Suppressor macrophage treated with lipopolysaccharide for 4 hours (primary cell): ENCODE results near the gene SH3PXD2B.
"Not testable (repeated sequence)": the region's sequence is repeated elsewhere in the genome, so short reads cannot be mapped to it uniquely, and the experiment has no call there.

Experiments used
- DNase-seq: peaks from one replicate; pipeline ENCODE4 v3.0.0-alpha.2; 2020

The SH3PXD2B gene

DNA sequence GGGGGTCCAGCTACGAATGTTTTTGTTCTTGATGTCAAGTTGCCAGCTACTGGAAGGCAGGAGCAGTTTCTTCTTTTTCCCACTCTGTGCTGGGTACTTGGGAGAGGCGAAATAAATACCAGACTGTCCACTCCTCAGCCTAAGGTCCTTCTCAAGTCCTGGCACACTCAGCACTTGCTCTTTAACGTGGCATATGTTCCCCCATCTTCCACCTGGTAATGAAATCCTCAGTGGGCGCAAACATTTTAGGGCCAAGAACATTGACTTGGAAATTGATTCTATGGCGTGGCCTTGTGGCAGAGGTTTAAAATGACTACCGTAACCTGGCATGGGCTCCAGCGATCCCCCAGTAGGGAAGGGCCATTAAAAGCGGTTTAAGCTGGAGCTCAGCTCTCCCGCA, 119.7 kb downstream of the SH3PXD2B start:
- no peak for DNase-seq

DNA sequence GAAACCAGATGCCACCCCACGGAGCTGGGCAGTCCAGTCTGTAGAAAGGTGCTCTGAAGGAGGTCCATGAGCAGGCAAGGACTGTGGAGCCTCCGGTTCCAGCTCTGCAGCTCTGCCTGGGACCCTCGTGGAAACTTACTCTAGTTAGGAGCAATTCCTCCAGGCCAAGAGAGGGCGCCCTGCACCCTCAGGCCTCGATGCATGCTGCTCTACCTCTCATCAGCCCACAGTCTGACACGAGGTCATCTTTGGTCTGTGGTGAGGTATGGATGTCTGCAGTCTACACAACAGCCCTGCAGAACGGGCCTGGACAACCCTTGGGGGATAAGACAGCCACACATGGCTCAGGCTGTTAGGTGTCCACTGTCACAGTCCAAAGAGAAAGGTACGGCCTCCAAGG, 120.1 kb downstream of the SH3PXD2B start:
- DNase-seq: no peak

DNA sequence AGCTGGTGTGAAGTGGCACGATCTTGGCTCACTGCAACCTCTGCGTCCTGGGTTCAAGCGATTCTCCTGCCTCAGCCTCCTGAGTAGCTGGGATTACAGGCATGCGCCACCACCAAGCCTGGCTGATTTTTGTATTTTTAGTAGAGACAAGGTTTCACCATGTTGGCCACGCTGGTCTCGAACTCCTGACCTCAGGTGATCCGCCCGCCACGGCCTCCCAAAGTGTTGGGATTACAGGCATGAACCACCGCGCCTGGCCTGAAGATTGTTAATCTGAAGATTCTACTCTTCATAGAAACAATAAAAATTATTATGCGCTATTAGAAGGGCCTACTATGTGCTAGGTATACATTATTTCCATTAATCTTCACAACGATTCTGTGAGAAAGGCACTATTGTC, 127.4 kb downstream of the SH3PXD2B start:
- not testable (repeated sequence) for DNase-seq

DNA sequence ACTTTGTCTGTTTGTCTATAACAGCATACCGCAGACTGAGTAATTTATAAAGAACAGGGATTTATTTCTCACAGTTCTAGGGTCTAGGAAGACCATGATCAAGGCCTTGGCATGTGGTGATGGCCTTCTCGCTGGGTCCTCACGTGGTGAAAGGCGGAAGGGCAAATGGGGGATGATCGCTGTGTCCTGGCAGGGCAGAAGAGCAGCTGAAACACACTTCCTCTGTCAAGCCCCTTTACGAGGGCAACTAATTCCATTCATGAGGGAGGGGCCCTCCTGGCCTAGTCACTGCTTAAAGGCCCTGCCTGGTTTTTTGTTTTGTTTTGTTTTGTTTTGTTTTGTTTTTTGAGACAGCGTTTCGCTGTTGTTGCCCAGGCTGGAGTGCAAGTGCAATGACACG, 128.9 kb downstream of the SH3PXD2B start:
- DNase-seq: no peak

DNA sequence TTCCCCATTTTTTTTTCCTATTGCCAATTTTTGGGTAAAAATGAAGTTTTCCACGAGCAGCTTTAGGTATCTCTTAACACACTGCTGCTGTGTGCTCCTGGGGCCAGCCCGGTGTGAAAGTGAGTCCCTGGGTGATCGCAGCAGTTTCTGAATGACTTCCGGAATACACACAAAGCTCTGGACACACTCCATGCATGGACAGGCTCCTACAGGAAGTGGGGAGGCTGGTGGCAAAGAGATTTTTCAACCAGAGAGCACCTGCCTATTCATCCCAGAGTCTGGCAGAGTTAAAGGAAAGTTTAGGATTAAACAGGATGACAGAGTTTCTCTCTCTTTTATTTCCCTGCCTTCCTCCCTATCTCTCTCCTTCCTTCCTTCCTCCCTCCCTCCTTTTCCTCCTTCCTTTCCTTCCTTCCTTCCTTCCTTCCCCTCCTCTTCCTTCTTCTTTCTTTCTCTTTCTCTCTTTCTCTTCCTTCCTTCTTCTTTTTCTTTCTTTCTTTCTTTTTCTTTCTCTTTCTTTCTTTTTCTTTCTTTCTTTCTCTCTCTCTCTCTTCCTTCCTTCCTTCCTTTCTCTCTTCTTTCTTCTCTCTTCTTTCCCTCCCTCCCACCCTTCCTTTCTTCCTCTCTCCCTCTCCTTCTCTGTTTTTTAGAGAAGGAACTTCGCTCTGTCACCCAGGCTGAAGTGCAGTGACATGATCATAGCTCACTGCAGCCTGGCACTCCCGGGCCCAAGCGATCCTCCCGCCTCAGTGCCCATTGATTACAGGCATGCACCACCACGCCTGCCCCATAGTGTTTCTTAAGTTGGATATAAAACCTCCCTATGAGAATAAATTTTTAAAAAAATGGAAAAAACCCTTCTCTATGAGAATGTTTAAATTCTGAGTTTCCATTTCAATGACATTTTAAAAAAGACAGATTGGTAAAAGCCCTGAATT, 132.0 kb downstream of the SH3PXD2B start:
- no peak for DNase-seq

- no peak for DNase-seq
Measured at GRCh38 chr5:172321593-172321992, 132.7 kb downstream of the SH3PXD2B start.

DNA sequence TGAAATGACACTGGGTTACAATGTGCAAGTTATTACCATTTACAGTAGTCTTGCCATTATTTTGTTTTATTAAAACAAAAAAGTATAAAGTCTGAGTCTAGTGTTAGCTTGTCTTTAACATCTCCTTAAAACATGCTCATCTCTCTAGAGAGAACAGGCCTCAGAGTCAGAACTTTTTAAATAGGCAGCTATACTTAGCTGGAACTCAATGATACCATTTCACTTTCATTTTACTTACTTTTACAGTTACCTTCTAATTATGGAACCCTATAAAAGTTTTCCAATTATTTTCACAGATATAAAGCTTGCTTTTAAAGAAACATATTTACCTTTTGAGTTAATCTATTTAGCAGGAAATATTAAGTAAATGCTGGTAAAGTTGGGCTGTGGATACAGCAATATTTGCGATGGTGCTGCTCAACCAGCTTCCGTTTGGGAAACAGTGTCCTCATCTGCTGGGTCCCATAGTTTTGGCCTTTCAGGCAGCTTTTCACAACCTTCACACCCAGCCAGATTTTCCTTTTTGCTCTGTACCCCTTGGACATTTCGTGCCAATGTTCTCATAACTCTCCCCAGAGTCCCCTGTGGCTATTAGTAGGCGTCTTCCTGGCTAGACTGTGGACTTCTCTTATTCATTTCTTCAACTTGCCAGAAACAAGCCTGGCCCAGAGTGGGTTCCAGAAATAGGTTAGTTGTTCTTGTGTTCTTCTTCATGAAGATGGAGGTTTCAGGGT, 134.4 kb downstream of the SH3PXD2B start:
- no peak for DNase-seq

DNA sequence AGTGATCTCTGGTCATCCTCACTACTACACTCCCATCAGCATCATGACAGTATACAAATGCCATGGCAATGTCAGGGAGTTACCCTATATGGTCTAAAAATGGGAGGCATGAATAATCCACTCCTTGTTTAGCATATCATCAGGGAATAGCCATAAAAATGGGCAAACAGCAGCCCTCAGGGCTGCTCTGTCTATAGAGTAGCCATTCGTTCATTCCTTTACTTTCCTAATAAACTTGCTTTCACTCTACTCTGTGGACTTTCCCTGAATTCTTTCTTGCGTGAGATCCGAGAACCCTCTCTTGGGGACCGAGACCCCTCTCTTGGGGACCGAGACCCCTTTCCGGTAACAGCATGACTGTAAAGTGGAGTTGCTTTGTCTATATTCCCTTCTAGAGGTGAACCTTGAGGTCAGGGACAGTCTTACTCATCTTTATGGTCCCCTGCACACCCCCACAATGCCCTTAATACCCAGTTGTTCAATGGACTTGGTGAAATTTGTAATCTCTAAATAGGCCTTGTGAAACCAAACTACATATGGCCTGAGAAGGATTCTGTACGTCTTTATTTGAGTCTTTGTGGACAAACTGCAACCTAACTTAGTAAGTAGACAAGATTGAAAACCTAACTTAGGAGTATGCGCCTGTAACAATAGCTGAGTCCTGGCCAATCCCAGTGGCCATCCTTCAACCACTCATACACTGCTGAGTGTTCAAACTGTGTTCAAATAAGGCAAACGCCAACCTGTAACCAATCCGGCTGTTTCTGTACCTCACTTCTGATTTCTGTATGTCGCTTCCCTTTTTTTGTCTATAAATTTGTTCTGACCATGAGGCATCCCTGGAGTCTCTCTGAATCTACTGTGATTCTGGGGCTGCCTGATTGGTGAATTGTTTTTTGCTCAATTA, 138.5 kb downstream of the SH3PXD2B start:
- DNase-seq: no peak

DNA sequence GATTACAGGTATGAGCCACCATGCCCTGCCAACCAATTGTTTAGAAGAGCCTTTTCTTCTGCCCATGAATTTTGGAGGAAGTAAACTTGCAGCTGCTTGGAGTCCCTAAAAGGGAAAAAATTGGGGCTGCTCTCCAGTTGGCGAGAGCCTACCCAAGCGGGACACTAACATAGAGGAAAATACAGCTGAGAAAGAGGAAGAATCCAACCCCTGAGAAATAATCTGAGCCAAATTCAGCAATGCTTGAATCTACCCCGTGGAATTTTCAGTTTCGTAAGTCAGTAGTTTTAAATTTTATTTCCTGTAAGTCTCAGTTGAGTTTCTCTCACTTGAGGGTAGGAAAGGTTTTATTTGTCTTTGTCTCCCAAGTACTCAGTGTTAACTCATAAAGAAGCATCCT, 140.4 kb downstream of the SH3PXD2B start:
- peak; percentile 45 for DNase-seq

GRCh38 chr5:172312286-172312685, 142.0 kb downstream of the SH3PXD2B start:
- no peak for DNase-seq

DNA sequence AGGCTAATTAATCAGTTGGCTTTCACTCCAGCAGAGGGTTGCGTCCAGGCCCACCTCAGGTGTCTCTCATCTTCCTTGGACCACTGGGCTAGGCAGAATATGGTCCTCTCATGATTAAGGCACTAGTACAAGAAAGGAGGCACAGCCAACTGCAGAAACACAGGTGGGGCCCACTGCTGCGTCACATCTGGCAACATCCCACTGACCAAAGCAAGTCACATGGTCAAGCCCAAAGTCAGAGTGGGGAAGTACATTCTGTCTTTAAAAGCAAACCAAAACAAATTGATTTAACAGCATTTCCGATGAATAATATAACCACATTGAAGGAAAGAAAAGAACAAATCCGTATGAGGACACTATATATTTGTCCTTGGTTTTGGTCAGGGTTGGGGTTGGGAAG, 142.7 kb downstream of the SH3PXD2B start:
- DNase-seq: no peak

- DNase-seq: no peak
Measured at GRCh38 chr5:172311026-172311425, 143.3 kb downstream of the SH3PXD2B start.

- DNase-seq: no peak
Measured at GRCh38 chr5:172305380-172305779, 148.9 kb downstream of the SH3PXD2B start.

- DNase-seq: peak; percentile 30
Measured at GRCh38 chr5:172303572-172304335, 150.6 kb downstream of the SH3PXD2B start.

- no peak for DNase-seq
Measured at GRCh38 chr5:172303162-172303561, 151.2 kb downstream of the SH3PXD2B start.

GRCh38 chr5:172302047-172302710, 152.1 kb downstream of the SH3PXD2B start:
- no peak for DNase-seq

DNA sequence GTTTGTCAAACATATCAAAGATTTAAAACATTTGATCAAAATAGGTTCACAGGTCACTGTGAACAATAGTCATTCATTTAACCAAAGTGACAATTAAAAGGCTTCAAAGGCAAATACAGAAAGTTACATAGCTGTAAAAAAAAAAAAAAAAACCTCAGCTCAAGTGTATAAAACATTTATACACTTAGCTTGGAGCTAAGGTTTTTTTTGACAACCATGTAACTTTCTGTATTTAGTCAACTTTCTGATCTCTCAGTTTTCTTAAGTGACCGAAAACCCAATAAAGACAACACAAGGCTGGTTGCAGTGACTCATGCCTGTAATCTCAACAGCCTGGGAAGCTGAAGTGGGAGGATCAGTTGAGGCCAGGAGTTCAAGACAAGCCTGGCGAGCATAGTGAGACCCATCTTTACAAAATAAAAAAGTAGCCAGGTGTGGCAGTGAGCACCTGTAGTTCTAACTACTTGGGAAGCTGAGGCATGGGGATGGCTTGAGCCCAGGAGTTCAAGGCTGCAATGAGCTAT, 154.3 kb downstream of the SH3PXD2B start:
- DNase-seq: no peak

DNA sequence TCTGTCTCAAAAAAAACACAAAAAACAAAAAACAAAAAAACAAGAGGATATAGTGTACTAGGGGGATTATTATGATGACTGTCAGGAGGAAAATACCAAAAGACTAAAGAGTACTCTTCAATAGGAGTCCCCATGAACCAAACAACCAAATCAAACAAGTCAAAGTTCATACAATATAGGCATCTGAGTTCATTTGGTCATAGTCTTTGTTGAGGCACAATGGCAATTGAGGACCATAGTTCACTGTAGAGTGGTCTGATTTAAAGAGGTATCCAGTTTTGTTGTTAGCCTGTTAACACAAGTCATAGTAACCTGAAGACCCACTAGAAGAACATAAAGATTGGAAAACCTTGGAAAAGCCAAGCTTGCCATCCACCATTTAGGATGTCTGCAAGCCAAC, 159.5 kb downstream of the SH3PXD2B start:
- DNase-seq: no peak

DNA sequence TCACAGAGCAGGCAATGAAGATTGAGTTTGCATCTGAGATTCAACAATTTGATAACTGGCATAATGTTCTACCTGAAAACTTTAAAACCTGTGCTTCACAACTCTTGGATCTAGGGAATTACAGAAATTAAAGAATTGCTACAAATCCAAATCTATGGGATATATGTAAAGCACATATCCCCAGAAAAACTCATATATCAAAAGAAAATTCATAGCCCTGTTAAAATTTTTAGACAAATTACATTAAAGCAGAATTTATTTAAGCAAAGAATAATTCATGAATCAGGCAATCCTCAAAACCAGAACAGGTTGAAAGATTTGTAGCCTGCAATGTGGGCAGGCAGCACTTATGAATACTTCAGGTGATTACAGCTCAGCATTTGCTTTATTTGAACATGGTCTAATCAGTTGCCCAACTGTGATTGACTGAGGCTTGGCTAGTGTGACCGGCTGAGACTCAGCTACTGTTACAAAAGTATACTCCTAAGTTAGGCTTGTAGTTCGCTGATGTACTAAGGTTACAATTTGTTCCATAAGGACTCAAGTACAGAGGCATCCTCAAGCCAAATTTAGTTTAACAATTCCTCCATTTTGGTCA, 160.5 kb downstream of the SH3PXD2B start:
- no peak for DNase-seq

DNA sequence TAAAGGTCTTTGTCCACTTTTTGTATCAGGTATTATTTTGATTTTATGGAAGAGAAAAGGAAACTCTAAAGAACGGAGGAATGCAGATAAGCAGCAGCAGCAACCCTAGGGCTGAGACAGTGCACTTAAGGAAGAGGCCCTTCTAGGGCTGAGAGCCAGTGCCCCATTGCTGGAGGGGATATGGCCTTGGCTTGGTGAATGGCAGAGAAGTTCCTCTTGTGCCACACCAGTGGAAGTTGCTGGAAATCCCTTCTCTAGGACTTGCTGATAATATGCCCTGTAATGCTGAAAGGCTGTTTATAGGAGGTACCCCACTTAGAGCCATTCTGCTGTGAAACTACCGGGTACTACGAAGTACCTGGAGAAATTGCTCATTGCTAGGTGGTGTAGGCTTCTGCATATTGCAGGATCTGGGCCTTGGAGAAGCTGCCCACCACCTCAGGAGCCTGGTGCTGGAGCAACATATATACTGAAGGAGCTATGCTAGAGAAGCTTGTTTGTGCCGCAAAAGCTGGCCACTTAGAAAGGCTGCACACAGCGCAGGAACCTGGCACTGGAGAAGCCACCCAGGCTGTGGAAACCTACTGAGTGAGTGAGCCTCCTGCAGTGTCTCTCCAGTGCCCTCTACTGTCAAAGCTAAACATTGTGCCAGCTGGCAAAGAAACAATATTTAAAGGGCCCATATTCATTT, 161.1 kb downstream of the SH3PXD2B start:
- DNase-seq: peak; percentile 83
